K562 (cell line): ENCODE data around the gene GMPR. TPM values are rescaled to one million over a fixed set of nuclear protein-coding genes. Genes with fewer than 3 reads are reported as not detected.

Experiments used
- ATAC-seq: fragments of 200-7000 bp; cut with Tn5 transposase; 3 replicates; pipeline ENCODE4 v1.9.1; 2020; ENCODE audit warnings: moderate library complexity
- BruUV-seq: library from RNA; stranded (reverse); fragments of 400-500 nt; replicated peaks from 2 replicates; lab custom pipeline; 2021; lab: Mats Ljungman, UMichigan
- CTCF ChIA-PET: fragments of 300-600 bp; formaldehyde crosslinking; extraction: SDS; loops from one replicate; lab custom pipeline; 2021; ENCODE audit warnings: low intra/inter-chr PET ratio; lab: Yijun Ruan, JAX
- POLR2A ChIA-PET: fragments of 300-600, 350-650 bp; sonication (Branson Sonifier 250); formaldehyde crosslinking; extraction: SDS; loops from one replicate; lab custom pipeline; 2021; ENCODE audit warnings: antibody characterized with exemption, inconsistent platforms; lab: Yijun Ruan, JAX
- DNase-seq, 4 experiments: peaks; one replicate each; pipeline versions ENCODE4 v3.0.0 to v3.0.0-alpha.2; 2011 to 2018; ENCODE audit warnings: low spot score in 3 of 4, mixed read lengths in 3 of 4; ENCODE audit errors: extremely low read depth in 1 of 4
- FAIRE-seq: peaks from 2 replicates; lab custom pipeline; 2011; peaks lifted over from hg19 to GRCh38; lab: Jason Lieb, UNC
- H2AFZ ChIP-seq: 2 replicates; pipeline ENCODE4 v1.6.0; 2011; ENCODE audit warnings: low read depth, low read length, control low read depth, inconsistent platforms
- H3K27ac ChIP-seq: fragments of 200-600 bp; 3 replicates; pipeline ENCODE4 v1.8.0; 2011; ENCODE audit warnings: low read depth, mild to moderate bottlenecking, control low read depth, inconsistent platforms, low read length, moderate library complexity, mixed read lengths; ENCODE audit errors: extremely low read depth
- H3K27me3 ChIP-seq, 2 experiments: fragments of 300-600 bp in 1 of 2; 2 replicates in 1 of 2; 3 replicates in 1 of 2; pipeline versions ENCODE4 v1.6.0 to v1.8.0; 2011; ENCODE audit warnings: inconsistent platforms in 2 of 2, low read length in 2 of 2, mild to moderate bottlenecking in 1 of 2, mixed read lengths in 1 of 2, moderate library complexity in 1 of 2; ENCODE audit not compliant: control insufficient read depth in 2 of 2, insufficient read depth in 2 of 2
- H3K36me3 ChIP-seq: fragments of 300-600 bp; 3 replicates; pipeline ENCODE4 v1.8.0; 2011; ENCODE audit warnings: mild to moderate bottlenecking, low read length, inconsistent platforms; ENCODE audit not compliant: control insufficient read depth, insufficient read depth
- H3K4me1 ChIP-seq, 2 experiments: fragments of 200-600 bp in 1 of 2; replicated peaks in 1 of 2; 2 replicates in 1 of 2; 3 replicates in 1 of 2; pipeline versions ENCODE4 v1.5.1 to v1.8.0; 2011; ENCODE audit warnings: inconsistent platforms in 2 of 2, low read length in 2 of 2, mild to moderate bottlenecking in 1 of 2, mixed read lengths in 1 of 2, moderate library complexity in 1 of 2; ENCODE audit not compliant: control insufficient read depth in 2 of 2, insufficient read depth in 2 of 2
- H3K4me2 ChIP-seq: 2 replicates; pipeline ENCODE4 v1.6.1; 2011; ENCODE audit warnings: low read length, control low read depth, inconsistent platforms, mixed read lengths; ENCODE audit not compliant: insufficient read depth
- H3K4me3 ChIP-seq: fragments of 200-600 bp; sonication (generic), shearing (Covaris generic); 2 replicates; pipeline ENCODE4 v1.5.1; 2016; ENCODE audit warnings: control low read depth, inconsistent platforms
- H3K79me2 ChIP-seq: fragments of 200-600 bp; 3 replicates; pipeline ENCODE4 v1.8.0; 2011; ENCODE audit warnings: low read length, inconsistent platforms; ENCODE audit not compliant: control insufficient read depth, insufficient read depth
- H3K9ac ChIP-seq, 2 experiments: 2 replicates each; pipeline versions ENCODE4 v1.6.0 to v1.6.1; 2011; ENCODE audit warnings: low read depth in 2 of 2, low read length in 2 of 2, control low read depth in 1 of 2, inconsistent platforms in 1 of 2, mild to moderate bottlenecking in 1 of 2, mixed read lengths in 1 of 2; ENCODE audit not compliant: insufficient read depth in 1 of 2
- H3K9me1 ChIP-seq: one replicate; pipeline ENCODE4 v1.6.0; 2011; ENCODE audit warnings: inconsistent platforms, mild to moderate bottlenecking, low read length, moderate library complexity; ENCODE audit not compliant: control insufficient read depth, insufficient read depth
- H3K9me3 ChIP-seq: replicated peaks from 2 replicates; pipeline ENCODE4 v1.5.1; 2011; ENCODE audit warnings: low read depth, low read length, inconsistent platforms; ENCODE audit not compliant: control insufficient read depth, insufficient read depth
- H4K20me1 ChIP-seq: replicated peaks from 2 replicates; pipeline ENCODE4 v1.6.1; 2011; ENCODE audit warnings: low read length, inconsistent platforms, mixed read lengths; ENCODE audit not compliant: control insufficient read depth, insufficient read depth
- CBFA2T2 ChIP-seq: fragments of 450-650 bp; conservative IDR thresholded peaks from 2 replicates; pipeline ENCODE4 v1.6.1; 2017; ENCODE audit warnings: mild to moderate bottlenecking
- HDAC2 ChIP-seq: fragments of 450-650 bp; IDR thresholded peaks from 2 replicates; pipeline ENCODE4 v1.6.1; 2016; ENCODE audit warnings: mild to moderate bottlenecking
- SIN3B ChIP-seq: fragments of 450-650 bp; IDR thresholded peaks from 2 replicates; pipeline ENCODE4 v1.6.1; 2017; ENCODE audit warnings: low read depth, mild to moderate bottlenecking, moderate library complexity
- TCF7 ChIP-seq: sonication (generic); IDR thresholded peaks from 2 replicates; pipeline ENCODE4 v1.6.1; 2016; ENCODE audit warnings: antibody characterized with exemption, borderline replicate concordance
- whole genome bisulfite sequencing: fragments of 100-300 bp; shearing (Covaris generic); methylation state at CpG from one replicate; pipeline ENCODE4 v1.1.6; 2016; ENCODE audit warnings: low coverage, mixed read lengths; ENCODE audit not compliant: insufficient coverage; ENCODE audit errors: missing lambda C conversion rate; 5-methylcytosine and 5-hydroxymethylcytosine counted together
- in situ Hi-C: fragments of 300-500 bp; cut with MboI; formaldehyde crosslinking; loops from 4 replicates; pipeline ENCODE4 v1.15.0; 2018; ENCODE audit warnings: inconsistent platforms, mixed read lengths
- intact Hi-C: fragments of 100-400 bp; cut with micrococcal nuclease; formaldehyde crosslinking; loops from 2 replicates; pipeline ENCODE4 v1.14.2; 2022
- polyA plus RNA-seq, 8 experiments: library from polyadenylated mRNA; depleted of rRNA in 4 of 8; stranded (reverse) in 5 of 8; unstranded in 3 of 8; fragments of >200 nt; fragmentation: Nextera tagmentation in 2 of 8; fragmentation: Illumina TruSeq in 1 of 8; extraction: Ambion mirVana in 2 of 8; extraction: Trizol in 1 of 8; gene quantifications; 2 replicates each; pipeline versions ENCODE4 v1.2.1 to v1.2.3, GENCODE V29; 2011 to 2014; ENCODE audit warnings: inconsistent platforms in 1 of 8, missing spikeins in 1 of 8
- total RNA-seq, 7 experiments: library from RNA; depleted of rRNA in 6 of 7; stranded (reverse); fragments of >200 nt in 6 of 7; fragmentation: Illumina TruSeq in 2 of 7; extraction: Trizol in 2 of 7; gene quantifications; 2 replicates each; pipeline versions ENCODE4 v1.2.1 to v1.2.3, GENCODE V29; 2011 to 2021; ENCODE audit warnings: low replicate concordance in 1 of 7
- TF ChIP-seq, protein P1 (sequence below): sonication (generic); formaldehyde crosslinking; IDR thresholded peaks from 2 replicates; pipeline ENCODE4 v1.8.1; 2022; ENCODE audit warnings: missing genetic modification reagents

Gene GMPR
- total and polyA plus RNA-seq, 9 of the 15 experiments (the other 6 are each of a cell fraction or from before 2014, with no cell fraction given), result 34.6 to 83.7 (median 49.8) TPM

DNA sequence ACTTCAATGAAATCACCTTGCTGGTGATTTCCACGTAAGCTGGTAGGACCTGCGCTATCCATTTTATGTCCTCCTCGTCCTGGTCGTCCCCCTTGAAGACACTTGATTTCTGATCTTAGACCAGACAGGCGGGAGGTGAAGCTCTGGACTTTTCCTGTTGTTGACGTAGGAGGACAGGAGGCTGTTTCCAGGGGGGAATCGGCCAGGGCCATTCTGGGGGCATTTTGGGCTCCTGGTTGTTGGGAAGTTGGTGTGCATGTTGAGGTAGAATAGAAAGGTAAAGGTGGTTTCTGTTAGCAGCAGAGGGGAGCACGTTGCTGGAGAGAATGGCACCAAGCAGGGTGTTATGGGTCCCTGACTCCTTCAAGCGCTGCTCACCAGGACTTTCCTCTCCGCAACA is 56.0 kb downstream of the GMPR start:
- Histone ChIP-seq H3K4me2 (no peak overlapping the region), H3K27ac (no peak overlapping the region), H4K20me1 (no peaks in the 10 kb centered on the region), H3K4me1 (peaks cover 0 to 2% of the 10 kb centered on the region in 2 experiments; a peak in 3 of 5 replicates), H3K4me3 (no peak overlapping the region), H3K9me3 (no peaks in the 10 kb centered on the region), H3K36me3 (peaks cover 73% of the 10 kb centered on the region), H3K27me3 (no peaks in the 10 kb centered on the region), H3K79me2 (no peaks in the 10 kb centered on the region), H3K9me1 (no peaks in the 10 kb centered on the region)
- POLR2A ChIA-PET, result interaction anchor here (1.9 kb wide), 1 partner anchor 8 kb away, joined by 5 read pairs; no protein-coding TSS in a partner anchor
- intact Hi-C loops (no loop called here), in situ Hi-C loops (no loop called here)
- BruUV-seq, result no TSS peak
- ATAC-seq, result no peak
- DNase-seq, result no peak
- FAIRE-seq, result no peak
- TF ChIP-seq TCF7, result no peak
- no peak for TF ChIP-seq CBFA2T2
- TF ChIP-seq SIN3B, result no peak
- TF ChIP-seq HDAC2, result no peak
- TF ChIP-seq, protein P1, sequence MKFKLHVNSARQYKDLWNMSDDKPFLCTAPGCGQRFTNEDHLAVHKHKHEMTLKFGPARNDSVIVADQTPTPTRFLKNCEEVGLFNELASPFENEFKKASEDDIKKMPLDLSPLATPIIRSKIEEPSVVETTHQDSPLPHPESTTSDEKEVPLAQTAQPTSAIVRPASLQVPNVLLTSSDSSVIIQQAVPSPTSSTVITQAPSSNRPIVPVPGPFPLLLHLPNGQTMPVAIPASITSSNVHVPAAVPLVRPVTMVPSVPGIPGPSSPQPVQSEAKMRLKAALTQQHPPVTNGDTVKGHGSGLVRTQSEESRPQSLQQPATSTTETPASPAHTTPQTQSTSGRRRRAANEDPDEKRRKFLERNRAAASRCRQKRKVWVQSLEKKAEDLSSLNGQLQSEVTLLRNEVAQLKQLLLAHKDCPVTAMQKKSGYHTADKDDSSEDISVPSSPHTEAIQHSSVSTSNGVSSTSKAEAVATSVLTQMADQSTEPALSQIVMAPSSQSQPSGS (CRISPR knock-in tag), result 0 out of 2 replicates have a peak, but pooled peaks have one; percentile 24
- TF ChIP-seq, all 486 proteins: peak for 1
- H3K9ac ChIP-seq, result no peak overlapping the region
- CTCF ChIA-PET, result no interaction called here
- WGBS, result 72% methylated on average over 10 of the region's 10 CpGs
- H2AFZ ChIP-seq, result no peak overlapping the region
